Measurements from ENCODE around the gene FAM120B.
"Not testable (repeated sequence)": the region's sequence is repeated elsewhere in the genome, so short reads cannot be mapped to it uniquely, and the experiment has no call there.

The FAM120B gene

DNA sequence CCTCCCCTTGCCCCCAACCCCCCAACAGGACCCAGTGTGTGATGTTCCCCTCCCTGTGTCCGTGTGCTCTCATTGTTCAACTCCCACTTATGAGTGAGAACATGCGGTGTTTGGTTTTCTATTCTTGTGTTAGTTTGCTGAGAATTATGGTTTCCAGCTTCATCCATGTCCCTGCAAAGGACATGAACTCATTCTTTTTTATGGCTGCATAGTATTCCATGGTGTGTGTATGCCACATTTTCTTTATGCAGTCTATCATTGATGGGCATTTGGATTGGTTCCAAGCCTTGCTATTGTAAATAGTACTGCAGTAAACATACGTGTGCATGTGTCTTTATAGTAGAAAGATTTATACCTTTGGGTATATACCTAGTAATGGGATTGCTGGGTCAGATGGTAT, 28.6 kb downstream of the FAM120B start:
- DNase-seq; in situ Hi-C loops (cut with MboI; ENCODE audit: low pct_unique_long_range_greater_than_20kb, low sequenced_read_pairs): not testable (repeated sequence)

DNA sequence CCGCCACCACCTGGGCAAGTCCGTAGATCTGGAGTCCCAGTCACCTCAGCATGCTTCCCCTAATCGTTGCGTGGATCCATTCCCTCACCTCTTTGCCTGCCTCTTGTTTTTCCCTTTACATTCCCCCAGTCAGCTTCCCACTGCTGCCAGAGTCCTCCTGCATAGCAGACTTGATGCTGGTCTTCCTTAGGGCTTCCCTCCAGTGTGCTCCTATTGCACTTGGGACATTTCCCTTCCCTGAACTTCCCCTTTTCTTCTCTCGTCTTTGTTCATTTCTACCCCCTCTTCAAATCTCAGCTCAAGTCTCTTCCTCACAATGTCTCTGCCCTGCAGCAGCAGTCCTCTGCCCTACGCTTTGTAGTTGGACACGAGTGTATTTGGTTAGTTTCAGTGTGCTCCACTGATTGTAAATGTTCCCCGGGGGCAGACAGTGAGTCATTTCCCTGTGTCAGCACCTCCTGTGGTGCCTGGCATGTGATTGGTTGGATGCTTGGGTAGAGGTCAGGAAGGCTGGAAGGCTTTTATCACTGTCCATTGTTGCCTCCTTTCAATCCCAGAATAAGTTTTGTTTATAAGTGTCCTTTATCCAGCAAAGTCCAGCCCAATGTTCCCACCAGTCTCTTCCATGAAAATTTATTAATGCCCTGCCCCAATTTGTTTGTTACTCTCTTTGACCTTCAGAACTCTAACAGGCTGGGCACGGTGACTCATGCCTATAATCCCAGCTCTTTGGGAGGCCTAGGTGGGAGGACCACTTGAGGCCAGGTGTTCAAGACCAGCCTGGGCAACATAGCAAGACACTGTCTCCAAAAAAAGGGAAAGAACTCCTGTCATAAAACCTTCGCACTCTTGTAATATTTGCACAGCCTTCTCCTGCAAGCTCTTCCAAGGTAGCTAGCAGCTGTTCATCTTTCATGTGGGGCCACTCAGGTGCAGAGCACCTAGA, 38.3 kb downstream of the FAM120B start:
- in situ Hi-C loops (cut with MboI; ENCODE audit: low pct_unique_long_range_greater_than_20kb, low sequenced_read_pairs), result no loop called here

DNA sequence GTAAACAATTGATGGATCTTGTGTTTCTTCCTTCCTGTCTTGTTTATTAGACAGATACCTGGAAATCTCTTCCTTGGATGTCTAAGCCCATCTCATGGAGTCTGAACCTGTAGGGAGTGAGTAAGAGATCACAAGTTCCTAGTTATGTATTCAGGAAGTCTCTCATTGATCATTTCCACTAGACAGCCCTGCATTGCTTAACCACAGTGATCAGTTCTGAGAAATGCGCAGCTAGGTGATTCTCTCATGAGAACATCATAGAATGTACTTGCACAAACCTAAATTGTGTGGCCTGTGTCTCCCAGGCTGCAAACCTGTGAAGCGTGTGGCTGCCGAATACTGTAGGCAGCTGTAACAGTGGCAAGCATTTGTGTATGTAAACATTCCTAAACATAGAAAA, 39.1 kb downstream of the FAM120B start:
- no peak for DNase-seq
- in situ Hi-C loops (cut with MboI; ENCODE audit: low pct_unique_long_range_greater_than_20kb, low sequenced_read_pairs), result no loop called here

More for the DNA sequence above, 38.3 kb downstream of the FAM120B start:
- peak; percentile 53 for DNase-seq

GRCh38 chr6:170346649-170347048, 40.1 kb downstream of the FAM120B start:
- in situ Hi-C loops (cut with MboI; ENCODE audit: low pct_unique_long_range_greater_than_20kb, low sequenced_read_pairs), result no loop called here
- DNase-seq, result no peak

DNA sequence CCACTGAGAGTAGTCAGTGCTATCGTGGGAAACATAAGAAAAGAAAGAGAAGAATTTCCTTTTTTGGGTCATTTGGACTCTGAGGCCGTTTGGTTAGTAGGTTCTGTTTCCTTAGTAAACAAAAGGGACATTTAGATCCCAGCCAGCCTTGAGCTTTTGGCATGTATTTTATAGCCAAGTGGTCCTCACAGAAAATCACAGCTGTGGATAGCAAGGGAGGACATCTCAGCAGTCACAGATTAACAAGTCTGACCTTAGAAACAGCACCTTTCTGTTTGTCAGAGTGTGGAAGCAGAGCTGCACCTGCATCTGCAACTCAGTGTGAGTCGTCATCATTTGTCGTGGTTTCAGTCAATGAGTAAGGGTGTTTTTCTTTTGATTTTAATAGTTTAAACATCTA, 40.5 kb downstream of the FAM120B start:
- no peak for DNase-seq
- in situ Hi-C loops (cut with MboI; ENCODE audit: low pct_unique_long_range_greater_than_20kb, low sequenced_read_pairs), result no loop called here

- no peak for DNase-seq
- in situ Hi-C loops (cut with MboI; ENCODE audit: low pct_unique_long_range_greater_than_20kb, low sequenced_read_pairs), result no loop called here
Measured at GRCh38 chr6:170347975-170348374, 41.4 kb downstream of the FAM120B start.

DNA sequence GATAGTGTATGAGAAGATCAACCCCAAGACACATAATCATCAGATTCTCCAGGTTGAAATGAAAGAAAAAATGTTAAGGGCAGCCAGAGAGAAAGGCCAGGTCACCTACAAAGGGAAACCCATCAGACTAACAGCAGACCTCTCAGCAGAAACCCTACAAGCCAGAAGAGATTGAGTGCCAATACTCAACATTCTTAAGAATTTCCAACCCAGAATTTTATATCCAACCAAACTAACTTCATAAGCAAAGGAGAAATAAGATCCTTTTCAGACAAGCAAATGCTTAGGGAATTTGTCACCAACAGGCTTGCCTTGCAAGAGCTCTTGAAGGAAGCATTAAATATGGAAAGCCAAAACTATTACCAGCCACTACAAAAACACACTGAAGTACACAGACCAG, 44.9 kb downstream of the FAM120B start:
- DNase-seq; in situ Hi-C loops (cut with MboI; ENCODE audit: low pct_unique_long_range_greater_than_20kb, low sequenced_read_pairs): not testable (repeated sequence)

DNA sequence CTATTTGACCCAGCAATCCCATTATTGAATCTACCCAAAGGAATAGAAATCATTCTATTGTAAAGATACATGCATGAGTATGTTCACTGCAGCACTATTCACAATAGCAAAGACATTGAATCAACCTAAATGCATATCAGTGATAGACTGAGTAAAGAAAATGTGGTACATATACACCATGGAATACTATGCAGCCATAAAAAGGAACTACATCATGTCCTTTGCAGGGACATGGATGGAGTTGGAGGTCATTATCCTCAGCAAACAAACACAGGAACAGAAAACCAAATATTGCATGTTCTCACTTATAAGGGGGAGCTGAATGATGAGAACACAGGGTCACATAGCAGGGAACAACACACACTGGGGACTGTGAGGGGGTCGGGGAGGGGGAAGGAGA, 48.6 kb downstream of the FAM120B start:
- DNase-seq; in situ Hi-C loops (cut with MboI; ENCODE audit: low pct_unique_long_range_greater_than_20kb, low sequenced_read_pairs): not testable (repeated sequence)

- in situ Hi-C loops (cut with MboI; ENCODE audit: low pct_unique_long_range_greater_than_20kb, low sequenced_read_pairs), result no loop called here
- no peak for DNase-seq
Measured at GRCh38 chr6:170355661-170356060, 49.1 kb downstream of the FAM120B start.

DNA sequence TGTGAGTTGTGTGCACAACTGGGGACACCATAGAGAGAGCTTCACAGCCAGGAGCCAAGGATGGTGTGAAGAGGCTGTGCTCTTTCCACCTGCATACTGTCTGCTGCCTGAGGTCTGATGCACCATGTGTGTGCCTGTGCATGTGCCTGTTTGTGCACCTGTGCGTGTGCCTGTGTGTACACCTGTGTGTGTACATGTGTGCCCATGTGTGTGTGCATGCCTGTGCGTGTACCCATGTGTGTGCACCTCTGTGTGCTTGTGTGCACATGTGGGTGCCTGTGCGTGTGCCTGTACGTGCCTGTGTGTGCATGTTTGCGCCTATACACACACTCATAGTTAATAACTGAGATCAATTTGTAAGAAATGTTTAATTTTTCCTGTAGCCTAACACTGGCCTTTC, 51.3 kb downstream of the FAM120B start:
- no peak for DNase-seq
- in situ Hi-C loops (cut with MboI; ENCODE audit: low pct_unique_long_range_greater_than_20kb, low sequenced_read_pairs), result no loop called here

DNA sequence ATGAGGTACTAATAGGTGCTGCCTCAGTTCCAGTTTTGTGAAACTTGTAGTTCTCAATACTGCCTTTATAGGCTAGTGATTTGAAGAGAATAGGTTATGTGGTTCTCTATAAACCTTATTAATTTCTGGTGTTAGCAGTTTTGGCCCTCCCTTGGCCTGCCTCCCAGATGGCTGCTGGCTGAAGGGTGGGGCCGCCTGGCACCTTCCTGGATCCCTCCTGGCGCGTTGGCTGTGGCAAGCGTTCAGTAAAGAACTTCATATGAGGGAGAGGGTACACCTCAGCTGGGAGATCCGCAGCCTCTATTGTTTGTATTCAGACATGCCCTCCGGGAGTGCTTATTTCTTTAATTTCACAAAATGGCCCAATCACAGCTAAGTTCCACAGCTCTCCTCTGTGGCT, 51.9 kb downstream of the FAM120B start:
- DNase-seq, result no peak
- in situ Hi-C loops (cut with MboI; ENCODE audit: low pct_unique_long_range_greater_than_20kb, low sequenced_read_pairs), result no loop called here

DNA sequence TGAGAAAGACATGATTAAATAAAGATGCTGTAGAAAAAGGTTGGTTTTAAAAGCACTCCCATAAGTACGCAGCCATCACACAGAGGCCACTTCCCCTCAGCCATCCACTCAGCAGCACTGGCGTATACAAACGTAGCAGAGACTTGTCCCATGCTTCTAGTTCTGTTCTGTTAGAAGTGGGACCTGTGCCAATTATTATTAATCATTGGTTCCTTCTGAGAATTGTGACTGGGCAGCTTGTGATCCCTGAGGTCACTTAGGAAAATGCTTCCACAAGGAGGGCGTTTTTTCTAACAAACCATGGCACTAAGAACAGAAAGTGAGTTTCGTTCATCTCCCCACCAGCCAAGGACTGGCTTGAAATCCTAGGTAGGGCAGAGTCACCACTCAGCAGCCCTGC, 53.9 kb downstream of the FAM120B start:
- no peak for DNase-seq
- in situ Hi-C loops (cut with MboI; ENCODE audit: low pct_unique_long_range_greater_than_20kb, low sequenced_read_pairs), result no loop called here

DNA sequence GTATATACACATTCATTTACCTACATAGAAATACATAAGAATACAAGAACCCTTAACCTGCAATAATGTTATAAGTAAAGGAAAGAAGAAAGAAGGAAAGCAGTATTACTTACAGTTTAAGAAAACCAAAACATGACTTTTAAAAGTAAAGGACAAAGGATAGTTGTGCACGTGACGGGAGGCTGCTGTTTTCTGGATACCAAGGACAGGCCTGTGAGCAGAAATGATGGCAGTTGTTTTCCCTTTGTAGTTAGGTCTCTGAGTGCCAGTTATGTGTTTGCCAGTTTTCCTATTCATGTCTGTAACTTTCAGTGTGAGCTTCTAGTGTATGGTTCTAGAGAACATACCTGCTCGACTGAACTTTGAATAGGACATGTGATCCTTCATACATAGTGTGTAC, 54.8 kb downstream of the FAM120B start:
- in situ Hi-C loops (cut with MboI; ENCODE audit: low pct_unique_long_range_greater_than_20kb, low sequenced_read_pairs), result no loop called here

GRCh38 chr6:170362121-170362520, 55.6 kb downstream of the FAM120B start:
- in situ Hi-C loops (cut with MboI; ENCODE audit: low pct_unique_long_range_greater_than_20kb, low sequenced_read_pairs), result no loop called here
- DNase-seq, result no peak

More for the DNA sequence above, 54.8 kb downstream of the FAM120B start:
- DNase-seq, result no peak

GRCh38 chr6:170363255-170363654, 56.7 kb downstream of the FAM120B start:
- no peak for DNase-seq
- in situ Hi-C loops (cut with MboI; ENCODE audit: low pct_unique_long_range_greater_than_20kb, low sequenced_read_pairs), result no loop called here

- in situ Hi-C loops (cut with MboI; ENCODE audit: low pct_unique_long_range_greater_than_20kb, low sequenced_read_pairs), result no loop called here
- DNase-seq, result no peak
Measured at GRCh38 chr6:170365121-170365520, 58.6 kb downstream of the FAM120B start.

DNA sequence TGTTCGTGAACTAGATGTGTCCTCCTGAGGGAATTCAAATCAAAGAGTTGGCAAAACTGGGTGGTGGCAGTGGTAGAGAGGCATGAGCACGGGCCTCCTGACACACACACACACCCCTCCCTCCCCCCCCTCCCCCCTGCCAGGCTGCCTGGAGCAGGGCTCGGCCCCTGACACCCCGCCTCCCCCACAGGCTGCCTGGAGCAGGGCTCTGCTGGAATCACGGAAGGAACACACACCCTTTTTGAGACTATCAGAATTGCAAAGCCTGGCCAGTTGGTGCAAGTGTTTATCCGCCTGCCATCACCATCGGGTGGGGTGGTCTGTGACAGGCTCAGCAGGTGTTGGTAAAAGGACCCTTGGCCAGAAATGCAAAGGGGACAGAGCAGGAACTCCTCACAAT, 59.0 kb downstream of the FAM120B start:
- DNase-seq, result no peak
- in situ Hi-C loops (cut with MboI; ENCODE audit: low pct_unique_long_range_greater_than_20kb, low sequenced_read_pairs), result no loop called here

GRCh38 chr6:170366248-170366960, 59.8 kb downstream of the FAM120B start:
- no peak for DNase-seq
- in situ Hi-C loops (cut with MboI; ENCODE audit: low pct_unique_long_range_greater_than_20kb, low sequenced_read_pairs), result no loop called here

DNA sequence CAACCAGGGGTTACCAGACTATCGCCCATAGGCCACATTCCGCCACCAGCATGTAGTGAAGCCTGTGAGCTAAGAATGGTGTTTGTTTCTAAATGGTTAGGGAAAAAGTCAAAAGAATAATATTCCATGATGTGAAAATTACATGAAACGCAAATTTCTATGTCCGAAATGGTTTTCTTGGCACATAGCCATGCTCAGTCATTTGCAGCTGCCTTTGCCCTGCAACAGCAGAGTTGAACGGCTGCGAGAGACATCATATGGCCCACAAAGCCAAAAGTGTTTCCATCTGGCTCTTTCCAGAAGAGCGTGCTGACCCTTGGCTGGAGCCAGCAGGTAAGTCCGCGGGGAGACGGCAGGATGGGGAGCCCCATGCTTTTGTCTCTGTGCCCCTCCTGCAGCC, 60.7 kb downstream of the FAM120B start:
- DNase-seq, result no peak
- in situ Hi-C loops (cut with MboI; ENCODE audit: low pct_unique_long_range_greater_than_20kb, low sequenced_read_pairs), result no loop called here

- in situ Hi-C loops (cut with MboI; ENCODE audit: low pct_unique_long_range_greater_than_20kb, low sequenced_read_pairs), result no loop called here
- no peak for DNase-seq
Measured at GRCh38 chr6:170368544-170368943, 62.0 kb downstream of the FAM120B start.
